ENCODE results near the gene UQCRC2.
"Not testable (repeated sequence)": the region's sequence is repeated elsewhere in the genome, so short reads cannot be mapped to it uniquely, and the experiment has no call there.

DNA sequence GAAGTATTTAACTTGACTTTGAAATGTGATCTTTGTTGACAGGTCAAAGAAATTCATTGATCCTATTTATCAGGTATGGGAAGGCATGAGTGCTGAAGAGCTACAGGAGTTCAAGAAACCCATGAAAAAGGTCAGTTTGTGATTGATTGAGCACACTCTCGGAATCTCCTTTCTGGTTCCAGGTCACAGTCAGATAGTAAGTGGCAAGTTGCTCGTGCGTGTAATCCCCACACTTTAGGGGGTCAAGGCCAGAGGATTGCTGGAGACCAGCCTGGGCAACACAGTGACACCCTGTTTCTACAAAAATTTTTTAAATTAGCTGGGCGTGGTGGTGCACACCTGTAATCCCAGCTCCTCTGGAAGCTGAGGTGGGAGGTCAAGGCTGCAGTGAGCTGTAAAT is 20.5 kb upstream of the UQCRC2 start:
- not testable (repeated sequence) for TF ChIP-seq EP300 (IDR thresholded peaks at IDR 0.05)
- TF ChIP-seq, protein P1, sequence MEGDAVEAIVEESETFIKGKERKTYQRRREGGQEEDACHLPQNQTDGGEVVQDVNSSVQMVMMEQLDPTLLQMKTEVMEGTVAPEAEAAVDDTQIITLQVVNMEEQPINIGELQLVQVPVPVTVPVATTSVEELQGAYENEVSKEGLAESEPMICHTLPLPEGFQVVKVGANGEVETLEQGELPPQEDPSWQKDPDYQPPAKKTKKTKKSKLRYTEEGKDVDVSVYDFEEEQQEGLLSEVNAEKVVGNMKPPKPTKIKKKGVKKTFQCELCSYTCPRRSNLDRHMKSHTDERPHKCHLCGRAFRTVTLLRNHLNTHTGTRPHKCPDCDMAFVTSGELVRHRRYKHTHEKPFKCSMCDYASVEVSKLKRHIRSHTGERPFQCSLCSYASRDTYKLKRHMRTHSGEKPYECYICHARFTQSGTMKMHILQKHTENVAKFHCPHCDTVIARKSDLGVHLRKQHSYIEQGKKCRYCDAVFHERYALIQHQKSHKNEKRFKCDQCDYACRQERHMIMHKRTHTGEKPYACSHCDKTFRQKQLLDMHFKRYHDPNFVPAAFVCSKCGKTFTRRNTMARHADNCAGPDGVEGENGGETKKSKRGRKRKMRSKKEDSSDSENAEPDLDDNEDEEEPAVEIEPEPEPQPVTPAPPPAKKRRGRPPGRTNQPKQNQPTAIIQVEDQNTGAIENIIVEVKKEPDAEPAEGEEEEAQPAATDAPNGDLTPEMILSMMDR (IDR thresholded peaks at IDR 0.05) = not testable (repeated sequence)
